Measurements from ENCODE around the gene CEP57L1.
A peak's percentile ranks its signal among the peaks of the same experiment; 100 is the strongest.

CEP57L1 gene

GRCh38 chr6:109095036-109095834 is at the start of gene CEP57L1:
Gene CEP57L1, plus strand, starts transcription at chr6:109095507. Its CDS starts 49,715 bp downstream, at chr6:109145222.
- DNase-seq = peak; percentile 96

- DNase-seq = no peak
Observed at GRCh38 chr6:109048176-109048575, 47.1 kb upstream of the CEP57L1 start.

DNA sequence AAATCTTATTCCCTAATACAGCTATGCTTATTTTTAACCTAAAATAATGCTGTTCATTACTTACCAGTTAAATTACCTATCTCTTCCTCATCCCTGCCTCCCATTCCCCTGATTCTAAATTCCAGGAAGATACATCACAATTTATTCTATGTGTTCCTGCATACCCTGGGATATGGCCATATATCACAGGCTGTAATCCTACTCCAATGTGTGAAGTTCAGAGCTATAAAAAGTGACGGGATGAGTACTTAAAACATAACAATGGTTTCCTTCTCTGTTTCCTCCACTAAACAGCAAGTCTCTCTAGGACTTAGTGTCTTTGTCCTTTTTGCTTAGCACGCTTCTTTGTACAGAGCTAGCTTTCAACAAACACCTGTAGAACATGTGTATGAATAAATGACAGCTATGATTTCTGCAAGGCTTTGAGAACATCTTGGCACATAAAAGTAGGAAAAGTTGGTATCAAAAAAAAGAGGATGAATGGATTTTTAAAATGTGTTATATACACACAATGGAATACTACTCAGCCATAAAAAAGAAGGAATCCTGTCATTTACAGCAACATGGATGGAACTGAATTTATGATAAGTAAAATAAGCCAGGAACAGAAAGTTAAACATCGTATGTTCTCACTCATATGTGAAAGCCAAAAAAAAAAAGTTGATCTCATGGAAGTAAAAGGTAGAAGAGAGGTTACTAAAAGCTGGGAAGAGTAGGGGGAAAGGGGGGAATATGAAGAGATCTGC is 46.5 kb upstream of the CEP57L1 start:
- no peak for DNase-seq

DNA sequence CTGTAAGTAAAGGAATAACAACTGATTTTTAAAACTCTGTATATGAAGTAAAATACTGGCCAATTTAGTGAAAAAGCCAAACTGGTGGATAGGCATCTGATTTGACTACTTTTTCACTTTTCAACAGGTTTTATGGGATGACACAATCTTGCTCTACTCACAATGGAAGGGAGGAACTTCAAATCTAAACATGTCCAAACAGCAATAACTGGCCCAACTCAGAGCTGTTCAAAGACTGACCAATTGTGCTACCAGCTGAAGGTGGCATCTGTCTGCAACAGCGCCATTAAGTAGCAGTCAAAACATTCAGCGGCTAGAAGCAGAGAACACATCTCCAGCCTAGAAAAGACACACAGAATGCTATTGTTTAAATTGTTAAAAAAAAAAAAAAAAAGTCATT is 45.3 kb upstream of the CEP57L1 start:
- DNase-seq = no peak

DNA sequence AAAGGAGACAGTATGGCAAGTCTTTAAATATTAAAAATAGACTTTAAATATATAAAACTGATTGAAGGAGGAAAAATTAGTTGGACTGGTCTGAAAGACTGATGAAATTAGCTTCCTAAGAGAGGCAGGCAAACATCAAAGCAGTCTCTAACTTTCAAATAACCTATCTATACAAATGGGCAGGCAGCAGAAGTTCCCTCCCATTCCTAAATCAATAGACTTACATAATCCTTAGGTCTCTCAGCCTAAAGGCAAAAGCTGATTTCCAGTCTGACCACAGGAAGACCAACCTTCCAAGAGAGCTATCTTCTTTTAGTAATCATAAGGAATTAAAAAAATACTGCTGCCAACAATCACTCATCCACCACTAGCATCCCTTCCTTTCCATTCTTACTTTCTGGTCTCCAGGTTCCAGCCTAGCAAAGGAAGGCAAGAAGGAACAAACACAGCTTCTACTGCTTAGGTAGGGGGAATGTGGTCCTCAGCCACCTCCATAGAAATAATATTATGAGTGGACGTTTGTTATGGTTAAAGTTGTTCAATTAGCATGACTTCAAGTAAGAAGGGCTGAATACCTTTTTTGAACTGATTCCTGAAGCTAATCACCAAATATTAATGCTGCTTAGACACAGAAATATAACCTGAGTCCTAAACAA is 44.7 kb upstream of the CEP57L1 start:
- DNase-seq = no peak

DNA sequence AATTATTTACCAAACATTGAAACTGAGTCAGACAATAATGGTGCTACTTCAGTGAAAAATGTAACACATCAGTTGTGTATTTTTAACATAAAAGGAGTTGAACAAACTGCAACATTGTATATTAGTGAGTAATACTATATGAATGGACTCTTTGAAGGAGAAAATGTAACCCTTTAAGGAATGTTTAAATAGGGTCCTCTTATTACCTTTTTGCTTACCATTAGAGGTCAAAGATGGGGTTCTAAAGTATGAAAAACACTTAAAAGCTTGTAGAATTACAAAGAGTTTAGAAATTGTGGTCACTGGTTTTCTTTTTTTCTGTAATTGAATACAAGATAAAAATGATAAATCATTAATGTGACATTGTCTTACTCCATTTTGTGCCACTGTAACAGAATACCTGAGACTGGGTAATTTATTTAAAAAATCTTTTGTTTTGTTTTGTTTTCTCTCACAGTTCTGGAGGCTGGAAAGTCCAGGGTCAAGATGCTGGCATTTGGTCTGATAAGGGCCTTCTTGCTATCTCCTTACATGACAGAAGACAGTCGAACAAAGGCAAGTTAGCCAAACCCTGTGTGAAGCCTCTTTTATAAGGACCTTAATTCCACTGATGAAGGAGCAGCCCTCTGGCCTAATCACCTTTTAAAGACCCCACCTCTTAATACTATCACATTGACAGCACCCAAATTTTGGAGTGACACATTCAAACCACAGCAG is 43.8 kb upstream of the CEP57L1 start:
- peak; percentile 27 for DNase-seq

GRCh38 chr6:109052018-109052651 is 43.2 kb upstream of the CEP57L1 start:
- DNase-seq = no peak

DNA sequence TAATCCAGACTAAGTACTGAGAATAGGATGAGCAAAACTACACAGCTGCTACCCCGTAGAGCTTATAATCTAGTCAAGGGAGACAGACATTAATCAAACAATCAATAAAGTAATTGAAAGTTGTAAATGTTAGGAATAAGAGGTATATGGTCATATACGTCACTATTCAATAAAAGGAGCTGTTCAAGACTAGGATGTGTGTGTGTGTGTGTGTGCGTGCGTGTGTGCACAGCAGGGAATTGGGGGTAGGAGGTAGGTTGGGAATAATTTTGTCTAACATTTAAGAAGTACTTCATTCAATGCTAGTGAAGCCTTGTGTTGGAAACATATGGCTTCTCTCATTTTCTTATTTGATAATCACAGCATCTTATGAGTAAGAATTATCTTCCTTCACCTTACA is 42.5 kb upstream of the CEP57L1 start:
- DNase-seq = no peak

GRCh38 chr6:109053336-109053735 is 42.0 kb upstream of the CEP57L1 start:
- DNase-seq = peak; percentile 51

GRCh38 chr6:109055771-109056235 is 39.5 kb upstream of the CEP57L1 start:
- DNase-seq = peak; percentile 51

- DNase-seq = no peak
Observed at GRCh38 chr6:109056661-109057060, 38.6 kb upstream of the CEP57L1 start.

DNA sequence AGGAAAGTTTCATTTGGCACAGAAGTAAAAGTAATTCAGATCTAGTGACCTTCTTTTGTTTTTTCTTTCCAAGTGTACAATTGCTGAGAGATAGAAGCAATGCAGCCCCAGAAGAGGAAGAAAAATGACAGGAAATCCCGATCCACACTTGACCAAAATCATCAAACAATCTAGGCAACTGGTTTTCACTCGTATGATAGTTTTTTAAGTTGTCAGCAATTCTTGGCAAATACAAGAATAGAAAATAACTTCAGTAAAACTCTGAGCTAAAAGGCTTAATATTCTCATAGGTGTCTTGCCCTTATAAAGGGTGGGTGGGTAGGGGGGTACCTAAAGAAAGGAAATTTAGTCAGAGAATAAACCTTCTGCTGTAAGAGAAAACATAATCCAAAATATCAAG is 36.7 kb upstream of the CEP57L1 start:
- no peak for DNase-seq

GRCh38 chr6:109059153-109059552 is 36.2 kb upstream of the CEP57L1 start:
- DNase-seq = no peak

- no peak for DNase-seq
Observed at GRCh38 chr6:109059571-109060021, 35.7 kb upstream of the CEP57L1 start.

GRCh38 chr6:109060571-109060970 is 34.7 kb upstream of the CEP57L1 start:
- no peak for DNase-seq

DNA sequence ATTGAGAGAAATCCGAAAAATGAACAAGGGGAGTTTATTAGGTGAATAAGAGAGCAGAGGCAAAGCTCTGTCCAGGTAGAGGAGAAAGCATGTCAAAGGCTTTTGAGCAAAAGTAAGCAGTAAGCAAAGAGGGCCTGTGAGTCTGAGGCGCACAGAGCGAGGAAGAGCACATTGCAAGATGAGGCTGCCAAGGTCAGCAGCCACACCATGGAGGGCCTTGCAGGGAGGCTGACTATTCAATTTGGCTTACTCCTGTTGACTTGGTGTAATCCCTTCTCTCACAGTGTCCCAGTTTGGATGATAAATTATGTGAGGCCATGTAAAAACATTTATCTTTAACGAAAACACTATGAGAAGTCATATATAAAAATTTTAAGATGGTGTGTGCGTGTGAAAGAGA is 33.1 kb upstream of the CEP57L1 start:
- no peak for DNase-seq

GRCh38 chr6:109062767-109063352 is 32.4 kb upstream of the CEP57L1 start:
- no peak for DNase-seq

DNA sequence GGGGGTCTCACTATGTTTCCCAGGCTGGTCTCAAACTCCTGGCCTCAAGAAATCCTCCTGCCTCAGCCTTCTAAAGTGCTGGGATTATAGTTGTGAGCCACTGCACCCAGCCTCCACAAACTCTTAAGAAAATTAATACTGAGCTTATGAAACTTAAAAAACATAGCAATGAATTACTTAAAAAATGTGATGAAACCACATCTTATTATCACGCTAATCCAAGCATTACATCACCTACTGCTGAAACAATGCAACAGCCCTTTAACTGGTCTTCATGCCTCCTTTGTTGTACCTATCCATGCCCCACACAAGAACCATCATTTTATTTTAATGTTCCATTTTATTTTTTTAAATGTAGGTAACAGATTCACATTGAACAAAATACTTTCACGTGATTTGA is 25.6 kb upstream of the CEP57L1 start:
- DNase-seq = no peak

DNA sequence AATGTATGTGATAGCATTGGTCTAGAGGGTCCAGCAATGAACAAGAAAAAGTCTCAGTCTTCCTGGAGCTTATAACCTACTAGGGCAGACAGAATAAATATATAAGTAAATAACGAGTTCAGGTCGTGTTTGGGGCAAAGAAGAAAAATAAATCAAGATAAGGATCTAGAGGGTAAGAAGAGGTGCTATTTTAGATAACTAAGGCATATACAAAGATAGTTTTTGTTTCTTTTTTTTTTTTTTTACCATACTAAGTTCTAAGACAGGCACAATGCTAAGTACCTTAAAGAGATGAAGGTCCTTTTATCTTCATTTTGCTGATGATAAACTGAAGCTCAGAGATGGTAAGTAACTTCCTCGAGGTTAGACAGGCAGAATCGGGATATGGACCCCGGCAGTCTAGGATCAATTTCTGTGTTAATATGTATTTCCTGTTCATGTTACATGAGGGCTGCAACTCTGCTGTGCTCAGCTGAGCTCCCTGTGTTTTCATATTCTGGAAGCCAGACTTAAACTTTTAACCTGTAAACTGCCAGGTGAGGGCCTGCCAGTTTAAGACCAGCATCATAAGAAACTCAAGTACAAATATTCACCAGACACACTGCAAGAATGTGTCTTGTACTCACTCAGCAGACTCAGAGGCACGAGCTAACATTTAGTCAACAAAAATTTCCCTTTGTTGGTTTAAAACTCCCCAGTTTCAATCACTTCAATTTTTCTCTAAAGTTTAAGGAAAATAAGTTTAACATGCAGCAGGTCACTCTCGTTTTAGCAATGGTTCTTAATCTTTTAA is 24.0 kb upstream of the CEP57L1 start:
- no peak for DNase-seq

- peak; percentile 69 for DNase-seq
Observed at GRCh38 chr6:109073344-109074132, 21.8 kb upstream of the CEP57L1 start.

DNA sequence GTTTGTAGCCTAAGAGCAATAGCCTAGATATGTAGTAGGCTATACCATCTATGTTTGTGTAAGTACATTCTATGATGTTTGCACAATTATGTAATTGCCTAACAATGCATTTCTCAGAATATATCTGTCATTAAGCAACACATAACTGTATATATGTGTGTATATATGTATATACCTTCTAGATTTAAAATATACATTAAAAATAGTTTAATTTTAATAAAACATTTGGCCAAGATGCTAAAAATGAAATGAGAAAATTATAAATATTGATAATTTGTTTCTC is 21.2 kb upstream of the CEP57L1 start:
- DNase-seq = no peak

All from fibroblast of skin of right biceps (primary cell).